Sigmoid colon (tissue), 4 donors: Measurements from ENCODE around the gene FOXD1.

Experiments used
- CTCF ChIP-seq, 4 experiments: fragments of 450-650 bp in 3 of 4; fragments of 200-600 bp in 1 of 4; IDR thresholded peaks; one replicate each; pipeline ENCODE4 v1.5.1; 2016 to 2019; ENCODE audit warnings: antibody characterized with exemption in 4 of 4, mild to moderate bottlenecking in 3 of 4, moderate library complexity in 2 of 4
- EP300 ChIP-seq, 4 donors: sonication (generic); formaldehyde crosslinking; IDR thresholded peaks; one replicate each; pipeline ENCODE4 v1.6.1; 2017; ENCODE audit warnings: antibody characterized with exemption in 4 of 4
- POLR2A ChIP-seq, 2 donors: fragments of 450-650 bp; IDR thresholded peaks; one replicate each; pipeline ENCODE4 v1.6.1; 2016; ENCODE audit warnings: antibody characterized with exemption in 2 of 2, mild to moderate bottlenecking in 2 of 2, moderate library complexity in 2 of 2
- POLR2AphosphoS5 ChIP-seq, 4 donors: sonication (generic); formaldehyde crosslinking; IDR thresholded peaks; one replicate each; pipeline ENCODE4 v1.6.1; 2017; ENCODE audit warnings: antibody characterized with exemption in 4 of 4

- TF ChIP-seq CTCF (IDR thresholded peaks at IDR 0.05) (no peak), POLR2A (IDR thresholded peaks at IDR 0.05) (no peak), POLR2AphosphoS5 (IDR thresholded peaks at IDR 0.05) (peak in 1 of 4 donors; percentile 14), EP300 (IDR thresholded peaks at IDR 0.05) (no peak)
These were observed 9.7 kb downstream of the FOXD1 start for GRCh38 chr5:73438645-73439470.
